ENCODE measurements around the gene ZNF664.

The ZNF664 gene

GRCh38 chr12:123991372-123991951 is 18.4 kb downstream of the ZNF664 start:
- no peak for DNase-seq

- no peak for DNase-seq
Observed at GRCh38 chr12:123992118-123992825, 19.3 kb downstream of the ZNF664 start.

DNA sequence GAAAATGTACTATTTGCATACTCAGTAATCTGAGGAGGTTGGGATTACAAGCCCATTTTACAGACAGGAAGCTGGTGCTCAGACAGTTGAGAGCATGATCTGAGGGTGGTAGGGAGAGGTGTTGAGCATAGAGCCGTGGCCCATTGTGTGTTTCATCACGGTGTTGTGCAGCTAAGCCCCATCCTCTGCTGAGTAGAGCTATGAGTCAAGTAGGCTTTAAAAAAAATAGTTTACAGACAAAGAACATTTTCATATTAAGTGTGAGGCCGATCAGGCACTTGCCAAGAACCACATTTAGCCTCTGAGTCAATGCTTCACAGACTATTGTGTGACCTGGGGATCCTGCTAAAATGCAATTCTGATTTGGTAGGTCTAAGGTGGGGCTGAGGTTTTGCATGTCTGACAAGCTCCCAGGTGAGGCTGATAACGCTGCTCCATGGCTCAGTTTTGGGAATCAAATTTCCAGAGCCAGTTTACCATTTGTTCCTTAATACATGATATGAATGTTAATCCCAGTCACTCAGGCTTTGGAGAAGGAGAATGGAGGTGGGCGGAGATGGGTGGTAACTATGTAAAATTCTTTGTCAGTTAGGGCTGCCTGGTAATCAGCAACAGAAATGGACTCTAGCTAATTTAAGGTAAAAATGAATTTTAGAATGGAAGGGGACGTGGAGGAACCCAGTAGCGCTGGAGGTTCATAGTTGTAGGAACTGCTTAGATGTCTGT is 22.2 kb downstream of the ZNF664 start:
- DNase-seq: no peak

DNA sequence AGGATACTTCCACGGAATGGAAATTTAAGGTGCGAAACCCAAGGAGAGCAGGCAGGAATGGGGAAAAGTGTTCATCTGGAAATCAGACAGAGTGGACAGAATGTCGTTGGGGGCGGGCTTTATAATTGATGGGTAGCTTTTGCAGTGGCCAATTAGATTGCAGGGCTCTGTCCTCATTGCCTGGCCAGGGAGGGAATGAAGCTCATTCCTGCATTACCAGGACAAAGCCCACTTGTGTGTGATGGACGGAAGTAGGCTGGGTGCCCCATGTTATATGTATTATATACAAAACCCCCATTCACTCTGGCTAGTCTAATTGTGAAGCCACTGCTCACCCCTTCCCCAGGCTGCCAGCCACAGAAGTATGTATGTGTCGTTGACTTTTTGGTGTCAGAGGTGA is 23.6 kb downstream of the ZNF664 start:
- no peak for DNase-seq

- no peak for DNase-seq
Observed at GRCh38 chr12:123997033-123997822, 24.2 kb downstream of the ZNF664 start.

DNA sequence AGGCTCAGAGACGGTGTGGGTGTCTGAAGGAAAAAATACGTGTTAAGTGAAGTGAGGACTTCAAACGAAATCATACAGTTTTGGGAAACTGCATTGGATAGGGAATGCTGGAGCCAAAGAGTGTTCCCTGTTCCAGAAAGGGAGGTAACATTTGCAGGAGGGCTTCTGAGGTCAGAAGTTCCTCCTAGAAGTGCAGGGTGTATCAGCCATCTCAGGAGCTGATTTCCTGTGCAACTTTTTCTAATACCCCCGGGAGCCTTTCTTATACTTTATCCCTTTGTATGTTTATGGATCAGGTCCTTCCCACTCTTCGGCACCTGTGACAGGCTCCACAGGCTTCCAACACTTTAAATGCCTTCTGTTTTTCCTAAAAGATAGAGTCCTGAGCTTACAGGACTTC is 24.9 kb downstream of the ZNF664 start:
- DNase-seq: no peak

- no peak for DNase-seq
Observed at GRCh38 chr12:123998344-123998990, 25.5 kb downstream of the ZNF664 start.

- DNase-seq: no peak
Observed at GRCh38 chr12:123998991-123999359, 26.0 kb downstream of the ZNF664 start.

DNA sequence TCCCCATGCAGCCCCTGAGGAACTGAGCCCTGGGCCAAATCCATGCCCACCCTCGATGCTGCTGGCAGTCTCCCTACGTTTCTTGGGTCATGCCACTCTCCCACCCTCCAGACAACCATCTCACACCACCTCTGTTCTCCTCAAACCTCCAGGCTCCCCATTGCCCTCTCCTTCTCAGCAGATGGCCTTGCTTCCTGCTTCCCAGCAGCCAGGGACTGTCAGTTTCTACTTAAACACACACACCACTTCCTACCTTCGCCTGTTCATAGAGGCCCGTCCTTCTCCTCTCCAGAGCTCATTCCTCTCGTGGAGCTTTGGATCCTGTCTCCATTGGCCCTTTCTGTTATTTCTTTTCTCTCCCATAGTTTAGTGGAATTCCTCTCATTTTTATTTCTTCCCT is 27.1 kb downstream of the ZNF664 start:
- no peak for DNase-seq

DNA sequence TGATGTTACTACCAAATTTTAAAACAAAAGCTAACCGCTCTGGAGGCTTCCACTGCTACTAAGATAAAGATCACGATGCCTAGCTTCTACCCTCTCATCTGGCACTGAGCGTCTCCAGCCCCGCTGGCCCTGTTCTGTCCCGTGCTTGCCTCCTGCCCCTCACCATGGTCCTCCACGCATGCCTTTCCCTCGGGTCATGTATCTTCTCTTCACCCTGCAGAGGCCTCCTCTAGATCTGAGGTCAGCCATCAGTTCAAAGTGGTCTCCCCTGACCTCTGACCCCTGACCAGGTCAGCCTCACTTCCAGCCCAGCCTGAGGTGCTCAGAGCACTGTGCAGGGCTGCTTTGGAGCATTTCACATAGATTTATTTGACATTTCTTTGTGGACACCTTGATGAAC is 28.3 kb downstream of the ZNF664 start:
- no peak for DNase-seq

DNA sequence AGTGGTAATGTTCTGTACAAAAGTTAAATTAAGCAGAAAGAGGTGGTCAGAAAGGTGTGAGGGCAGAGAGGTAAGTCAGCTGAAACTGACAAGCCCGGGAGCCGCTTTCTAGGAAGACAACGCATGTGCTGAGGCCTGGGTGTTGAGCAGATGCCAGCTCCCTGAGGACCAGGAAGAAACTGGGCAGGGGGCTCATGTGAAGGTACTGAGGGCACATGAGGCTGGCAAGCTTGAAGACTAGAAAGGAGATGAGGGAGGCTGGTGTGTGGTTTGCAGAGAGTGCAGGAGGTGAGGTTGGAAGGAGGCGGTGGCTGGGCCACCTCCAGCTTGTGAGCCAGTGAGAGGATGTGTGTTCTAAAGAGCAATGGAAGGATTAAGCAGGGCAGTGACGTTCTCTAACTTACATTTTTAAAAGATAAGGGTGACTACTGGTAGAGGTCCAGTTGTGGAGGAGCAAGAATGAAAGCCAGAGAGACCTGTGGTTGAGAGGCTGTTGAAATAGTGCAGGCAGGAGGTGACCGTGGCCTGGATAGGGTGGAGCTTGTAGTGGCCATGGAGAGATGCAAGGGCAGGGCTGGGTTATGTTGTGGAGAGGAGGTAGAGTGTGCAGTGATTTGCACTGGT is 29.1 kb downstream of the ZNF664 start:
- DNase-seq: no peak

GRCh38 chr12:124002654-124003053 is 29.6 kb downstream of the ZNF664 start:
- no peak for DNase-seq

DNA sequence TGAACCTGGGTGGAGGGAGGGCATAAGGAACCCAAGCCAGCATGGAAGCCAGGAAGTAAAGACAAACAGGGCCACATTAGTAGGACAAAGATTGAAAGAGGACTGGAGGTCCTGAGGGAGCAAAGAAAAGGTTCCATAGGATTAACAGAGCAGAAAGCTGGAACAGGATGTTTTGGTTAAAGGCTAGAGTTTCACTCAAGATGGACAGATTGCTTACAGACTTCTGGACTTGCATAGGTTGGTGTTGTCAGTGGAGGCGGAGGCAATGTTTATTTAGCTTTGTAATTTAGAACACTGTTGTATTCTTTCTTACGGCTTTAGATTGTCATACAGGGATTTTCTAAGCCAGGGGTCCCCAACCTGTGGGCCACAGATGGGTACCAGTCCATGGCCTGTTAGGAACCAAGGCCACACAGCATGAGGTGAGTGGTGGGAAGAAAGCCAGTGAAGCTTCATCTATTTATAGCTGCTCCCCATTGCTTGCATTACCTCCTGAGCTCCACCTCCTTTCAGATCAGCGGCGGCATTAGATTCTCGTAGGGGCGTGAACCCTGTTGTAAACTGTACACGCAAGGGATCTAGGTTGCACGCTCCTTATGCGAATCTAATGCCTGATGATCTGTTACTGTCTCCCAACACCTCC is 31.3 kb downstream of the ZNF664 start:
- no peak for DNase-seq

DNA sequence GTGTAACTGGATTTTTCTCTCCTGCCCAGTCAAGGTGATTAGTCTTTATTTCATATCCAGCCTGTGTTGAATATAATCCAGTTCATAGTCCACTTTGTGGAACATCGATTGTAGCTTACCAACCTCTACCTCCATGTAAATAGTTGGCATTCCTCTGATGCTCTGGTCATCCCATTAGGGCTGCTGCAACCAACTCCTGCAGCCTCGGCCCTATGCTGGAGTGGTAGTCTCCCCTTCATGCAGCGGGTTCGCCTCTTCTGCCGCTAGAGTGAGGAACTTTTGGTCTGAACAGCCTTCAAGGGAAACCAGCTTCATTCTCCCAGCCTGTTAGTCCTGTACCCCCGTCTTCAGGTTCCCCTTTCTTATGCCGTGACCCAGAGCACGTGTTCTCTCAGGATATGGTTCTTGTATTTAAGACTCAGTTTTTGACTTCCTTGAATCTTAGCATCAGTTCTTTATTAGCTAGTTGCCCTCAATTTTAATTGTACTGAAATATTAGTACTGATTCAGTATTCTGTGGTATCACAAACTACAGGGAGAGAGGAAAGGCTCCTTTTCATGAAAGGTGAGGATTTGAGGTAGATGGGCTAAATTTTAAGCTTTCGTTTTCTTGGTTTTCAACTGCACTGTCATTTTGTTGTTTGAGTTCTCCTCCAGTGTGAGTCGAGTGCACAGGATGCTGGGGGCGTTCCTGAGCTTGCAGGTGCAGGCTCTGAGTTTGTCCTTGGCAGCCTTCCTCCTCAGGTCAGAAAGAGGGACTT is 33.2 kb downstream of the ZNF664 start:
- no peak for DNase-seq

DNA sequence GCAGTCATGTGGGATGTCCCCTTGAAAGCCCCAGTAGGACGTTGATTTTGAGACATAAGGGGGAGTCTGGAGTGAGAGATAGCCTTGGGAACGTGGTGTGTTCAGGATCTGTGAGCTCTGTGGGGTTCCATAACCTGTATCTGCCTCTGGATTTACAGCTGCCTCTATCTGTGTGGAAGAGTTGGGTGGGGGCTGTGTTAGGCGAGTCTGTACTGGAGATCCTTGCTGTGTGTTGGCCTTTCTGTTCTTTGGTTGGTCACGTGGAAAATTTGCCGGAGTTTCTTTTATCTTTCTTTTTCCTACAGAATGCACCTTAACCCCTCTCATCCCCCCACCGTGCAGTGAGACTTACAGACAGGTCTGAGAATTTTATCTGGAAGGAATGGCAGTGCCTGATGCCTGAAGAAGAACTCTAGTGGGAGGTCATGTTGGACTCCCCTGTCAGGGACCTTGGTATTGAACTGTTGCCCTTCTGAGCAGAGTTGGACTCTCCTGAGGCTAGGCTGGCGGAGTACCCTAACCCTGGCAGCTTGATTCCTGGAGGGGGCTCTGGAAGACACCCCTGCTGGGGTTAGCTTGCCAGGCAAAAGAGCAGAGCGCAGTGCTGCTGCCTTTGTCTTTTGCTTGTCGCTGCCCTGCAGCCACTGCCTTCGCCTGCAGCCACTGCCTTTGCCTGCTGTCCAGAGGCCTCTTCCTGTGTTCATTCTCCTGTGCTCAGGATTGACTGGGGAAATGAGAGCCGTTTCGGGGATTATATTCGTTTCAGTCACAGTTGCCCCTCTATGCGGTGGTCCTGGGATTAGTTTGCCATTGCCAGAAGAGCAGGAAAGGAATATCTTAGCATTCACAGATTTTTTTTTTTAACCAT is 34.1 kb downstream of the ZNF664 start:
- no peak for DNase-seq

DNA sequence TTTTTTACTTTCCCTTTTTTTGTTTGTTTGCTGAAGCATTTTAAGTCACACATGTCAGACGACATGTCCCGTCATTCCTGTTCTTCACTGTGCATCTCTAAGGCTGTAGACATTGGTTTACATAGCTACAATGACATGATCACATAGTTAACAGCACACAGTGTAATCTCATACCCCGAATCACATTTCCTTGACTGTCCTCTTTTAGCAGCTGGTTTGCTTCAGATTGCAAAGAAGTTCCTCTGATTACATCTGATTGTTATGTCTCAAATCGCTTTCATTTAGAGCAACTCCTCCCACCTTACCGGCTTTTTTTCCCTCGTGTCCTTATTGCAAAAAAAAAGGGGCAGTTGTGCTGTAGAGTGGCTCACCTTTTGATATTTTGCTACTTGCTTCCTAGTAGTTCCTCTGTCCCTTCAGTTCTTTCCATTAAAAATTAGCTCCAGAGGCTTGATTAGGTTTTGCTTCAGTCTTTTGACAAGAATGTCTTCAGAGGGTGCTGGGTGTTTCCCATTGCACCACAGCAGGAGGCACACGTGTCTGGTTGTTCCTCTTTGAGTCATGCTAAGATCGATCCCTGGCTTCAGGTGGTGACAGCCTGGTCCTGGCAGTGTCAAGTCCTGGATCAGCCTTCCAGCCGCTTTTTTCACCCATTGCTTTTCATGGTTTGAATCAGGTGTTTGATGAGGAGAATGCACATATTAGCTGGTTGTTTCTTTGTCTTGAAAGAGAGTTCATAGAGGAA is 35.0 kb downstream of the ZNF664 start:
- peak; percentile 57 for DNase-seq

DNA sequence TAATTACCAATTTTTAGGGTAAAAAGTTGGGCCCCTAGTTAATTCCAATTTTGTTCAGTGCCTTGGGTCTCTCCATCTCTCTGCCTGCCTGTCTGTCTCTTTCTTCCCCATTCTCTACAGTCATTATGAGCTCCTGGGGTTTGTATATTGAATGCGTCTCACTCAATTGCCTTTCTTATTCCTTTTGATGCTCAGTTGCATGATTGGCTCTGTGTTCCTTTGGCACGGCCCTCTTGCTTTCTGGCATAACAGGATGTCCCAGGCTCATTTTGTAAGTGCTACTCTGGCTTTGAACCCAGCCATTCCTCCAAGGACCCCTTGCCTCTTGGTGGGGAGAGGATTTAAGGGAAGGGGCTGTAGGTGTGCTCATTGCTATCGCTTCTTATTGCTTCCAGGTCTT is 35.6 kb downstream of the ZNF664 start:
- no peak for DNase-seq

DNA sequence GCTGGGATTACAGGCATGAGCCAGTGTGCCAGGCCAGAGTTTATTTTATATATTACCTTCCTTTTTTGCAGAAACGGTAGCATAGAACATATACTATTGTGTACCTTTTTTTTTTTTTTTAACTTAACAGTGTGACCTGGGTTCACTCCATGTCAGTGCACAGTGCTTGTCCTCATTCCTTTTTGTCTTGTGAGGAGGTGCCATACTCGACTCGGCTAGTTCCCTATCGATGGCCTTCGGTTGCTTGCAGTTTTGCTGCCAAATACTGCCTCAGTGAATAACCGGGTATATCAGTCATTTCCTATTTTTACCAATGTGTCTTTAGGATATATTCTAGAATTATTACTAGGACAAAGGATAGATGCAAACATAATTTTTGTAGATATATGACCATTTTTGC is 36.8 kb downstream of the ZNF664 start:
- DNase-seq: no peak

GRCh38 chr12:124010687-124011086 is 37.7 kb downstream of the ZNF664 start:
- DNase-seq: no peak

All from NCI-H2029 (cell line).